HepG2 (cell line): ENCODE measurements around the gene DYTN. TPM values are rescaled to one million over a fixed set of nuclear protein-coding genes. Genes with fewer than 3 reads are reported as not detected.

Experiments used
- MIER2 ChIP-seq: IDR thresholded peaks from 2 replicates; pipeline ENCODE4 v1.6.1; 2016; ENCODE audit warnings: missing biosample characterization, missing genetic modification reagents
- RBAK ChIP-seq: sonication (generic); formaldehyde crosslinking; IDR thresholded peaks from 2 replicates; pipeline ENCODE4 v1.5.1; 2020; ENCODE audit warnings: mild to moderate bottlenecking, missing genetic modification reagents
- ZMYM4 ChIP-seq: sonication (generic); formaldehyde crosslinking; IDR thresholded peaks from 2 replicates; pipeline ENCODE4 v1.8.1; 2023; ENCODE audit warnings: mild to moderate bottlenecking, missing genetic modification reagents
- polyA plus RNA-seq, 8 experiments: library from polyadenylated mRNA; depleted of rRNA in 3 of 8; stranded (reverse) in 7 of 8; unstranded in 1 of 8; fragments of >200 nt; fragmentation: Illumina TruSeq in 4 of 8; extraction: Trizol in 4 of 8; gene quantifications; 2 replicates each; pipeline versions ENCODE4 v1.2.1 to v1.2.3, GENCODE V29; 2011 to 2016; ENCODE audit warnings: low read depth in 4 of 8, missing spikeins in 1 of 8, mixed read lengths in 1 of 8; ENCODE audit not compliant: insufficient read depth in 1 of 8
- total RNA-seq, 5 experiments: library from RNA; depleted of rRNA; stranded (reverse); fragments of >200 nt; fragmentation: Illumina TruSeq; extraction: Trizol; gene quantifications; 2 replicates each; pipeline ENCODE4 v1.2.3, GENCODE V29; 2016; ENCODE audit warnings: low read depth in 1 of 5
- TF ChIP-seq, protein P1 (sequence below): sonication (generic); formaldehyde crosslinking; IDR thresholded peaks from 2 replicates; pipeline ENCODE4 v1.8.0; 2022; ENCODE audit warnings: missing genetic modification reagents, mild to moderate bottlenecking, moderate library complexity, borderline replicate concordance
- TF ChIP-seq, protein P2 (sequence below): sonication (generic); formaldehyde crosslinking; IDR thresholded peaks from 2 replicates; pipeline ENCODE4 v1.4.0; 2020; ENCODE audit warnings: mild to moderate bottlenecking, missing genetic modification reagents, borderline replicate concordance
- TF ChIP-seq, protein P3 (sequence below): IDR thresholded peaks from 2 replicates; pipeline ENCODE4 v1.6.1; 2016; ENCODE audit warnings: low read depth, control low read depth
- TF ChIP-seq, protein P4 (sequence below): sonication (generic); formaldehyde crosslinking; IDR thresholded peaks from 2 replicates; pipeline ENCODE4 v1.5.0; 2020; ENCODE audit warnings: mild to moderate bottlenecking, missing genetic modification reagents, moderate library complexity
- TF ChIP-seq, protein P5 (sequence below): sonication (generic); formaldehyde crosslinking; conservative IDR thresholded peaks from 2 replicates; pipeline ENCODE4 v1.4.0; 2020; ENCODE audit warnings: missing genetic modification reagents
- TF ChIP-seq, protein P6 (sequence below): sonication (generic); formaldehyde crosslinking; IDR thresholded peaks from 2 replicates; pipeline ENCODE4 v1.8.1; 2022; ENCODE audit warnings: mild to moderate bottlenecking, missing genetic modification reagents
- TF ChIP-seq, protein P7 (sequence below): IDR thresholded peaks from 2 replicates; pipeline ENCODE4 v1.4.0; 2020; ENCODE audit warnings: mild to moderate bottlenecking, missing genetic modification reagents

Gene DYTN
- total and polyA plus RNA-seq, 2 of the 13 experiments (the other 11 are each of a cell fraction or from before 2014, with no cell fraction given), result not detected

DNA sequence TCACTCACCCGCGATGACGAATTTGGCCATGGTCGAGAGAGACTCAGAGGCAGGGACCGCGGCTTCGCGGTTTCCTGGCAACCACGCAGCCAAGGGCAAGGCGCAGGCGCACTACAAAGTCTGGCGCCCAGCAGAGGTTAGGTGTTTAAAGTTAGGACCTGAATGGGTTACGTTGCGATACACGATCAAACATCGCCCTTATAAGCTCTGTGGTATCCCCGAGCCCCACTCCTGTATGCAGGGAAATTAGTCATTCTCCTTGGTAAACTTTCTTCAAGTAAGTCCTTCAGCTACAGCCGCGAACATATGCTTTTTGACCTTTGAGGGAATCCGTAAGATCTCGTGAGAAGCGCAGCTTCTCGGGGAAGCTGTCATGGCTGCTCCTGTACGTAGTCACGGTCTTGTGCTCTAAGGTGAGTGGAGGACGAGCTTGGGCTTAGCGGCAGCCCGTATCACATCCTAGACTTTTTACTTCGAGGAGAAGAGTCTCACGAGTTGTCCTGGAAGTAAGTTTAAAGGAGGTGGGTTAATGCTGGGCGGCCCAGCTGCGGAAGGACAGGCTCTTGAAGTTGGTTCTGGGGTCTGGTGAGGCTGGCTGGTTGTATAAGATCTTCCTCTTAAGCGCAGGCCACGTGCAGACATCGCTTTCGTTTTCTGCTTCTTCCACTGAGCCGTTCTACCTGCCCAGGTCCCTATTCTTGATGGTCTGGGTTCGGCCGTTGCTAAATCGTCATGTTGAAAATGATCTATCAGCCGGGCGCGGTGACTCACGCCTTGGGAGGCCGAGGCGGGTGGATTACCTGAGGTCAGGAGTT lies 47.3 kb upstream of the DYTN start, which contains the start of the genes FASTKD2 and MDH1B (continued):
- TF ChIP-seq, protein P1, sequence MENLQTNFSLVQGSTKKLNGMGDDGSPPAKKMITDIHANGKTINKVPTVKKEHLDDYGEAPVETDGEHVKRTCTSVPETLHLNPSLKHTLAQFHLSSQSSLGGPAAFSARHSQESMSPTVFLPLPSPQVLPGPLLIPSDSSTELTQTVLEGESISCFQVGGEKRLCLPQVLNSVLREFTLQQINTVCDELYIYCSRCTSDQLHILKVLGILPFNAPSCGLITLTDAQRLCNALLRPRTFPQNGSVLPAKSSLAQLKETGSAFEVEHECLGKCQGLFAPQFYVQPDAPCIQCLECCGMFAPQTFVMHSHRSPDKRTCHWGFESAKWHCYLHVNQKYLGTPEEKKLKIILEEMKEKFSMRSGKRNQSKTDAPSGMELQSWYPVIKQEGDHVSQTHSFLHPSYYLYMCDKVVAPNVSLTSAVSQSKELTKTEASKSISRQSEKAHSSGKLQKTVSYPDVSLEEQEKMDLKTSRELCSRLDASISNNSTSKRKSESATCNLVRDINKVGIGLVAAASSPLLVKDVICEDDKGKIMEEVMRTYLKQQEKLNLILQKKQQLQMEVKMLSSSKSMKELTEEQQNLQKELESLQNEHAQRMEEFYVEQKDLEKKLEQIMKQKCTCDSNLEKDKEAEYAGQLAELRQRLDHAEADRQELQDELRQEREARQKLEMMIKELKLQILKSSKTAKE (CRISPR knock-in tag), result no peak
- TF ChIP-seq, protein P2, sequence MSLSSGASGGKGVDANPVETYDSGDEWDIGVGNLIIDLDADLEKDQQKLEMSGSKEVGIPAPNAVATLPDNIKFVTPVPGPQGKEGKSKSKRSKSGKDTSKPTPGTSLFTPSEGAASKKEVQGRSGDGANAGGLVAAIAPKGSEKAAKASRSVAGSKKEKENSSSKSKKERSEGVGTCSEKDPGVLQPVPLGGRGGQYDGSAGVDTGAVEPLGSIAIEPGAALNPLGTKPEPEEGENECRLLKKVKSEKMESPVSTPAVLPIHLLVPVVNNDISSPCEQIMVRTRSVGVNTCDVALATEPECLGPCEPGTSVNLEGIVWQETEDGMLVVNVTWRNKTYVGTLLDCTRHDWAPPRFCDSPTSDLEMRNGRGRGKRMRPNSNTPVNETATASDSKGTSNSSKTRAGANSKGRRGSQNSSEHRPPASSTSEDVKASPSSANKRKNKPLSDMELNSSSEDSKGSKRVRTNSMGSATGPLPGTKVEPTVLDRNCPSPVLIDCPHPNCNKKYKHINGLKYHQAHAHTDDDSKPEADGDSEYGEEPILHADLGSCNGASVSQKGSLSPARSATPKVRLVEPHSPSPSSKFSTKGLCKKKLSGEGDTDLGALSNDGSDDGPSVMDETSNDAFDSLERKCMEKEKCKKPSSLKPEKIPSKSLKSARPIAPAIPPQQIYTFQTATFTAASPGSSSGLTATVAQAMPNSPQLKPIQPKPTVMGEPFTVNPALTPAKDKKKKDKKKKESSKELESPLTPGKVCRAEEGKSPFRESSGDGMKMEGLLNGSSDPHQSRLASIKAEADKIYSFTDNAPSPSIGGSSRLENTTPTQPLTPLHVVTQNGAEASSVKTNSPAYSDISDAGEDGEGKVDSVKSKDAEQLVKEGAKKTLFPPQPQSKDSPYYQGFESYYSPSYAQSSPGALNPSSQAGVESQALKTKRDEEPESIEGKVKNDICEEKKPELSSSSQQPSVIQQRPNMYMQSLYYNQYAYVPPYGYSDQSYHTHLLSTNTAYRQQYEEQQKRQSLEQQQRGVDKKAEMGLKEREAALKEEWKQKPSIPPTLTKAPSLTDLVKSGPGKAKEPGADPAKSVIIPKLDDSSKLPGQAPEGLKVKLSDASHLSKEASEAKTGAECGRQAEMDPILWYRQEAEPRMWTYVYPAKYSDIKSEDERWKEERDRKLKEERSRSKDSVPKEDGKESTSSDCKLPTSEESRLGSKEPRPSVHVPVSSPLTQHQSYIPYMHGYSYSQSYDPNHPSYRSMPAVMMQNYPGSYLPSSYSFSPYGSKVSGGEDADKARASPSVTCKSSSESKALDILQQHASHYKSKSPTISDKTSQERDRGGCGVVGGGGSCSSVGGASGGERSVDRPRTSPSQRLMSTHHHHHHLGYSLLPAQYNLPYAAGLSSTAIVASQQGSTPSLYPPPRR (CRISPR knock-in tag), result no peak
- TF ChIP-seq, protein P3, sequence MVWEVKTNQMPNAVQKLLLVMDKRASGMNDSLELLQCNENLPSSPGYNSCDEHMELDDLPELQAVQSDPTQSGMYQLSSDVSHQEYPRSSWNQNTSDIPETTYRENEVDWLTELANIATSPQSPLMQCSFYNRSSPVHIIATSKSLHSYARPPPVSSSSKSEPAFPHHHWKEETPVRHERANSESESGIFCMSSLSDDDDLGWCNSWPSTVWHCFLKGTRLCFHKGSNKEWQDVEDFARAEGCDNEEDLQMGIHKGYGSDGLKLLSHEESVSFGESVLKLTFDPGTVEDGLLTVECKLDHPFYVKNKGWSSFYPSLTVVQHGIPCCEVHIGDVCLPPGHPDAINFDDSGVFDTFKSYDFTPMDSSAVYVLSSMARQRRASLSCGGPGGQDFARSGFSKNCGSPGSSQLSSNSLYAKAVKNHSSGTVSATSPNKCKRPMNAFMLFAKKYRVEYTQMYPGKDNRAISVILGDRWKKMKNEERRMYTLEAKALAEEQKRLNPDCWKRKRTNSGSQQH, result peak; percentile 72
- TF ChIP-seq, protein P4, sequence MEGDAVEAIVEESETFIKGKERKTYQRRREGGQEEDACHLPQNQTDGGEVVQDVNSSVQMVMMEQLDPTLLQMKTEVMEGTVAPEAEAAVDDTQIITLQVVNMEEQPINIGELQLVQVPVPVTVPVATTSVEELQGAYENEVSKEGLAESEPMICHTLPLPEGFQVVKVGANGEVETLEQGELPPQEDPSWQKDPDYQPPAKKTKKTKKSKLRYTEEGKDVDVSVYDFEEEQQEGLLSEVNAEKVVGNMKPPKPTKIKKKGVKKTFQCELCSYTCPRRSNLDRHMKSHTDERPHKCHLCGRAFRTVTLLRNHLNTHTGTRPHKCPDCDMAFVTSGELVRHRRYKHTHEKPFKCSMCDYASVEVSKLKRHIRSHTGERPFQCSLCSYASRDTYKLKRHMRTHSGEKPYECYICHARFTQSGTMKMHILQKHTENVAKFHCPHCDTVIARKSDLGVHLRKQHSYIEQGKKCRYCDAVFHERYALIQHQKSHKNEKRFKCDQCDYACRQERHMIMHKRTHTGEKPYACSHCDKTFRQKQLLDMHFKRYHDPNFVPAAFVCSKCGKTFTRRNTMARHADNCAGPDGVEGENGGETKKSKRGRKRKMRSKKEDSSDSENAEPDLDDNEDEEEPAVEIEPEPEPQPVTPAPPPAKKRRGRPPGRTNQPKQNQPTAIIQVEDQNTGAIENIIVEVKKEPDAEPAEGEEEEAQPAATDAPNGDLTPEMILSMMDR (CRISPR knock-in tag), result no peak
- peak; percentile 98 for TF ChIP-seq ZMYM4 (CRISPR knock-in tag)
- peak; percentile 38; the same call in 1 of the 2 replicates for TF ChIP-seq MIER2 (CRISPR knock-in tag)
- TF ChIP-seq RBAK (CRISPR knock-in tag), result no peak
- TF ChIP-seq, protein P5, sequence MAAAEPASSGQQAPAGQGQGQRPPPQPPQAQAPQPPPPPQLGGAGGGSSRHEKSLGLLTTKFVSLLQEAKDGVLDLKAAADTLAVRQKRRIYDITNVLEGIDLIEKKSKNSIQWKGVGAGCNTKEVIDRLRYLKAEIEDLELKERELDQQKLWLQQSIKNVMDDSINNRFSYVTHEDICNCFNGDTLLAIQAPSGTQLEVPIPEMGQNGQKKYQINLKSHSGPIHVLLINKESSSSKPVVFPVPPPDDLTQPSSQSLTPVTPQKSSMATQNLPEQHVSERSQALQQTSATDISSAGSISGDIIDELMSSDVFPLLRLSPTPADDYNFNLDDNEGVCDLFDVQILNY (CRISPR knock-in tag), result peak; percentile 24; the same call in 1 of the 2 replicates
- TF ChIP-seq, protein P6, sequence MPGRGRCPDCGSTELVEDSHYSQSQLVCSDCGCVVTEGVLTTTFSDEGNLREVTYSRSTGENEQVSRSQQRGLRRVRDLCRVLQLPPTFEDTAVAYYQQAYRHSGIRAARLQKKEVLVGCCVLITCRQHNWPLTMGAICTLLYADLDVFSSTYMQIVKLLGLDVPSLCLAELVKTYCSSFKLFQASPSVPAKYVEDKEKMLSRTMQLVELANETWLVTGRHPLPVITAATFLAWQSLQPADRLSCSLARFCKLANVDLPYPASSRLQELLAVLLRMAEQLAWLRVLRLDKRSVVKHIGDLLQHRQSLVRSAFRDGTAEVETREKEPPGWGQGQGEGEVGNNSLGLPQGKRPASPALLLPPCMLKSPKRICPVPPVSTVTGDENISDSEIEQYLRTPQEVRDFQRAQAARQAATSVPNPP (CRISPR knock-in tag), result no peak
- TF ChIP-seq, protein P7, sequence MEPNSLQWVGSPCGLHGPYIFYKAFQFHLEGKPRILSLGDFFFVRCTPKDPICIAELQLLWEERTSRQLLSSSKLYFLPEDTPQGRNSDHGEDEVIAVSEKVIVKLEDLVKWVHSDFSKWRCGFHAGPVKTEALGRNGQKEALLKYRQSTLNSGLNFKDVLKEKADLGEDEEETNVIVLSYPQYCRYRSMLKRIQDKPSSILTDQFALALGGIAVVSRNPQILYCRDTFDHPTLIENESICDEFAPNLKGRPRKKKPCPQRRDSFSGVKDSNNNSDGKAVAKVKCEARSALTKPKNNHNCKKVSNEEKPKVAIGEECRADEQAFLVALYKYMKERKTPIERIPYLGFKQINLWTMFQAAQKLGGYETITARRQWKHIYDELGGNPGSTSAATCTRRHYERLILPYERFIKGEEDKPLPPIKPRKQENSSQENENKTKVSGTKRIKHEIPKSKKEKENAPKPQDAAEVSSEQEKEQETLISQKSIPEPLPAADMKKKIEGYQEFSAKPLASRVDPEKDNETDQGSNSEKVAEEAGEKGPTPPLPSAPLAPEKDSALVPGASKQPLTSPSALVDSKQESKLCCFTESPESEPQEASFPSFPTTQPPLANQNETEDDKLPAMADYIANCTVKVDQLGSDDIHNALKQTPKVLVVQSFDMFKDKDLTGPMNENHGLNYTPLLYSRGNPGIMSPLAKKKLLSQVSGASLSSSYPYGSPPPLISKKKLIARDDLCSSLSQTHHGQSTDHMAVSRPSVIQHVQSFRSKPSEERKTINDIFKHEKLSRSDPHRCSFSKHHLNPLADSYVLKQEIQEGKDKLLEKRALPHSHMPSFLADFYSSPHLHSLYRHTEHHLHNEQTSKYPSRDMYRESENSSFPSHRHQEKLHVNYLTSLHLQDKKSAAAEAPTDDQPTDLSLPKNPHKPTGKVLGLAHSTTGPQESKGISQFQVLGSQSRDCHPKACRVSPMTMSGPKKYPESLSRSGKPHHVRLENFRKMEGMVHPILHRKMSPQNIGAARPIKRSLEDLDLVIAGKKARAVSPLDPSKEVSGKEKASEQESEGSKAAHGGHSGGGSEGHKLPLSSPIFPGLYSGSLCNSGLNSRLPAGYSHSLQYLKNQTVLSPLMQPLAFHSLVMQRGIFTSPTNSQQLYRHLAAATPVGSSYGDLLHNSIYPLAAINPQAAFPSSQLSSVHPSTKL (CRISPR knock-in tag), result peak; percentile 70; the same call in 1 of the 2 replicates
